ENCODE measurements around the gene RSPRY1.

RSPRY1 gene

GRCh38 chr16:57151369-57151768 lies 34.8 kb upstream of the RSPRY1 start:
- no peaks in the 10 kb centered on the region for H3K27me3 Mint-ChIP-seq (ENCODE audit: low read depth)
- no peak overlapping the region for H3K4me3 Mint-ChIP-seq
- peaks cover 15% of the 10 kb centered on the region for H3K4me1 Mint-ChIP-seq
- H3K36me3 Mint-ChIP-seq (ENCODE audit: low read depth): peaks cover 43% of the 10 kb centered on the region
- no peak for TF ChIP-seq CTCF (IDR thresholded peaks at IDR 0.05; ENCODE audit: unreplicated experiment in 3 of 3)
- peak overlapping the region in 1 of 3 experiments; percentile 60 for H3K27ac Mint-ChIP-seq
- H3K9me3 Mint-ChIP-seq: no peaks in the 10 kb centered on the region

DNA sequence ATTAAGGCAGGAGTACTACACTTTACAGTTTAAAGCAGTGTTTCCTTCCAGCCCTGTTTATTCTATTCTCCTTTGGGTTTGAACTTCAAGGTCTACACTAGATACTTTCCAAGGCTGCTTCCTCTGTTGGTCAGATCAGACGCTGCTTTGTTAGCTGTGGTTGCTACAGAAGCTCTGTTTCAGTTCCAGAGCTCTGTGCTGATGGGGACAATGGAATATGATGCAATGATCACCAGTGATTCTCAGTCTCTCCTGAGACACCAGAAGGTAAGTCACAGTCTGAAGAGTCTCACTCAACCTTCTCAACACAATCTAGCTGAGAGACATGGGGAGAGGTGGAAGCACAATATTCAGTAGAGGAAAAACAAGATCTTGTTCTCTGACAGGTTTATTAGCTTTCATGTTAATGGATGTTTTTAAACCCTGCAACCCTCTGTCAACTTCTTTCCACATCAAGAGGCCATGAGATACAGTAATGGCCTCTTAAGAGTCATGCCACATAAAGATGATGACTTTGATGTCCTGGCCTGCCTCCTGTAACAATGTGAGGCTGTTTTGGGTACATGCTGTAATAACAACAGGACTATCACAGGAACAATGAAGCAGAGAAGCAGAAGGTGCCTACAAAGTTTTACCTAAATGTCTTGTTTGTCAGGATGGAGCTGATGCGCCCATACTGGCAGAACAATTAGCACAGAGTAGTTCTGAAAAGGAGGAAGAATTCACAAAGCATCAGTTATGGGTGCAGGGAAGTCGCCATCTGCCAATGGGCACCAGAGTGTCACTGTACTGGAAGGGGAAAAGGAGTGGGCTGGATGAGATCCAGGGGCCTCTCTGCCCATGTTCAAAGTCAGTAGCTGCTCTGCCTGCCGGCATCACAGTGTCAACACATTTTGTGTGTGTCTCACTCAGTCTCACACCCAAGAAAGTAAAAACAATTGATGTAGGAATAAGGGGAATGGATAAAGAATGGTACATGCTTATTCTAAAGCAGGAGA lies 33.7 kb upstream of the RSPRY1 start:
- Mint-ChIP-seq H3K27ac (no peak overlapping the region), H3K27me3 (ENCODE audit: low read depth) (no peaks in the 10 kb centered on the region), H3K36me3 (ENCODE audit: low read depth) (peaks cover 54% of the 10 kb centered on the region), H3K4me3 (no peak overlapping the region), H3K9me3 (no peaks in the 10 kb centered on the region), H3K4me1 (peaks cover 14% of the 10 kb centered on the region)
- TF ChIP-seq CTCF (IDR thresholded peaks at IDR 0.05; ENCODE audit: unreplicated experiment in 3 of 3): no peak

DNA sequence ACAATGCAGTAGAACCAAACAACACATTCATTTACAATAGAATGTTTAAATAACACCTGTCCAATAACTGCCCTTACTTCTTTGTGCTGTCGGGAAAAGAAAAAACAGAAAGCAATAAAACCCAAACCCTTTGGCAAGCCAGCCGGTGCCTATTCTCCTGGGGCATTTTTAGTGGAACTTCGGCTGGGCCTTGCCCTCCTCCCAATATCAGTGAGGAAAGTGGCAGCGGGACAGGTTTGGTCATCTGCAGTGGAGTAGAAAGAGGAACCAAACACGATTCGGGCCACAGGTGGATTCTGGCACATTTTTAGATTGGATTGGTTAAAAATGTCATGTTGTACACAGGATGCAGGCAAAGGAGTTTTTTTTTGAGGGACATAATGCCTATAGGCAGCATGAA lies 32.3 kb upstream of the RSPRY1 start:
- Mint-ChIP-seq H3K27ac (no peak overlapping the region), H3K4me1 (no peaks in the 10 kb centered on the region), H3K27me3 (ENCODE audit: low read depth) (no peaks in the 10 kb centered on the region), H3K4me3 (no peak overlapping the region), H3K36me3 (ENCODE audit: low read depth) (peaks cover 65% of the 10 kb centered on the region), H3K9me3 (no peaks in the 10 kb centered on the region)
- no peak for TF ChIP-seq CTCF (IDR thresholded peaks at IDR 0.05; ENCODE audit: unreplicated experiment in 3 of 3)

- H3K27me3 Mint-ChIP-seq (ENCODE audit: low read depth): no peaks in the 10 kb centered on the region
- peaks cover 8% of the 10 kb centered on the region for H3K4me1 Mint-ChIP-seq
- no peaks in the 10 kb centered on the region for H3K9me3 Mint-ChIP-seq
- no peak overlapping the region for H3K4me3 Mint-ChIP-seq
- no peak overlapping the region for H3K27ac Mint-ChIP-seq
- no peak for TF ChIP-seq CTCF (IDR thresholded peaks at IDR 0.05; ENCODE audit: unreplicated experiment in 3 of 3)
- peaks cover 80% of the 10 kb centered on the region for H3K36me3 Mint-ChIP-seq (ENCODE audit: low read depth)
These were observed 30.3 kb upstream of the RSPRY1 start for GRCh38 chr16:57155702-57156350.

DNA sequence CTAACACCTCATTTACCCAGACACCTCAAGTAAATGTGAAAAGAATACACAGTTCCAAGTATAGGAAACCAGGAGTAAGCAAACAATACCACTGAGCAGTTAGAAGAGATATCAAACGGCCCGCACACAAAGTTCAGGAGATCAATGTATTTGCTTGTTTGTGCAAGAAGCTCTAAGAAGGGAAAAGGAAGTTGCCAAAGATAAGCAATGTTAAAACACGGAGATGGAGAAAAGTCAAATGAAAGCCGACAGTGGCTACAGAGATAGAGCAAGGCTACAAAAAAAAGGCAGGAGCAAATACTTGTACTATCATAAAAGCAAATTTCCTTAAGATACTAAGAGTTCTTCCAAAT lies 29.8 kb upstream of the RSPRY1 start:
- peaks cover 8% of the 10 kb centered on the region for H3K4me1 Mint-ChIP-seq
- peaks cover 84% of the 10 kb centered on the region for H3K36me3 Mint-ChIP-seq (ENCODE audit: low read depth)
- no peak overlapping the region for H3K4me3 Mint-ChIP-seq
- H3K27me3 Mint-ChIP-seq (ENCODE audit: low read depth): no peaks in the 10 kb centered on the region
- no peaks in the 10 kb centered on the region for H3K9me3 Mint-ChIP-seq
- no peak for TF ChIP-seq CTCF (IDR thresholded peaks at IDR 0.05; ENCODE audit: unreplicated experiment in 3 of 3)
- no peak overlapping the region for H3K27ac Mint-ChIP-seq
